ENCODE data around the gene KLHL24.

- TF ChIP-seq CTCF (conservative IDR thresholded peaks at IDR 0.05; ENCODE audit: low read depth, low read length) (no peak), EZH2 (IDR thresholded peaks at IDR 0.05; ENCODE audit: low read length, unreplicated experiment) (no peak), EZH2phosphoT487 (IDR thresholded peaks at IDR 0.05; ENCODE audit: borderline replicate concordance, low read length) (no peak)
These were observed 3.7 kb upstream of the KLHL24 start for GRCh38 chr3:183631715-183632114.

Data from PC-3 (cell line).